Measurements from ENCODE around the gene CIITA. TPM values are rescaled to one million over a fixed set of nuclear protein-coding genes. Genes with fewer than 3 reads are reported as not detected.

Gene CIITA
- total and polyA plus RNA-seq, 9 of the 15 experiments (the other 6 are each of a cell fraction or from before 2014, with no cell fraction given): 0.01 to 0.20 (median 0.11) TPM; not detected in 4

DNA sequence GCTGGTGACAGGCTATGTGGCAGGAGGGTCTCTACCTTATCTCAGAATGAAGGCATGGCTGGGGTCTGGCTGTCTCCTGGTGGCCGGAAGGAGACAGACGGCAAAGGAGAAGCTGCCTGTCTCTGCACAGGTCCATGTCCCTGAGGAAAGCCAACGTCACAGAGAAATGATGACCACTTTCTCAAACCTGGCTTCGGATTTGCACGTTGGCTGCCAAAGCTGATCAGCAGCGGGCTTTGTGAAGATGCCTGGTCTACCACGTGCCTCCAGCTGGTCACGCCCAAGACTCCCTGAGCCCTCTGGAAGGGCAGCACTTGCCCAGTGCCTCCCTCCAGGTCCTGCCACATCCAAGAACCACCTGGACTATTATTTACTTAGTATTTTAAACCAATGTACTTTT, 56.9 kb downstream of the CIITA start:
- Histone ChIP-seq H3K9me1 (ENCODE audit: control insufficient read depth, insufficient read depth, low read length) (peaks cover 5% of the 10 kb centered on the region), H3K9ac (ENCODE audit: insufficient read depth in 1 of 2, low read depth in 2 of 2, low read length in 2 of 2) (no peak overlapping the region), H4K20me1 (replicated peaks; ENCODE audit: control insufficient read depth, insufficient read depth, low read length) (peaks cover 40% of the 10 kb centered on the region), H3K27ac (ENCODE audit: extremely low read depth, low read depth, low read length) (no peak overlapping the region), H3K4me2 (ENCODE audit: insufficient read depth, low read length) (no peak overlapping the region), H3K27me3 (ENCODE audit: control insufficient read depth in 2 of 2, insufficient read depth in 2 of 2, low read length in 2 of 2) (no peaks in the 10 kb centered on the region), H3K79me2 (ENCODE audit: control insufficient read depth, insufficient read depth, low read length) (peaks cover 30% of the 10 kb centered on the region; the same call in 2 of the 3 replicates), H3K36me3 (ENCODE audit: control insufficient read depth, insufficient read depth, low read length) (peaks cover 48% of the 10 kb centered on the region), H3K4me1 (replicated peaks in 1 of 2; ENCODE audit: control insufficient read depth in 2 of 2, insufficient read depth in 2 of 2, low read length in 2 of 2) (peaks cover 0 to 15% of the 10 kb centered on the region in 2 experiments; a peak in 3 of 5 replicates), H3K4me3 (no peak overlapping the region), H3K9me3 (replicated peaks; ENCODE audit: control insufficient read depth, insufficient read depth, low read depth, low read length) (no peaks in the 10 kb centered on the region), H2AFZ (ENCODE audit: low read depth, low read length) (no peak overlapping the region)
- WGBS (ENCODE audit: insufficient coverage, low coverage, missing lambda C conversion rate): 87% methylated on average over 8 of the region's 8 CpGs
- FAIRE-seq: no peak
- intact Hi-C loops (cut with micrococcal nuclease) (no loop called here), in situ Hi-C loops (cut with MboI) (loop anchor here (10.0 kb wide), 1 partner anchor 679 kb away; no protein-coding TSS in a partner anchor)
- BruUV-seq (replicated peaks): no TSS peak
- no peak for TF ChIP-seq TFAM (CRISPR knock-in tag; conservative IDR thresholded peaks at IDR 0.05)
- TF ChIP-seq FOXK2 (conservative IDR thresholded peaks at IDR 0.05 in 1 of 2, IDR thresholded peaks at IDR 0.05 in 1 of 2; ENCODE audit: low read depth in 2 of 2): no peak
- no peak for TF ChIP-seq ZBED1 (IDR thresholded peaks at IDR 0.05)
- TF ChIP-seq, protein P1, sequence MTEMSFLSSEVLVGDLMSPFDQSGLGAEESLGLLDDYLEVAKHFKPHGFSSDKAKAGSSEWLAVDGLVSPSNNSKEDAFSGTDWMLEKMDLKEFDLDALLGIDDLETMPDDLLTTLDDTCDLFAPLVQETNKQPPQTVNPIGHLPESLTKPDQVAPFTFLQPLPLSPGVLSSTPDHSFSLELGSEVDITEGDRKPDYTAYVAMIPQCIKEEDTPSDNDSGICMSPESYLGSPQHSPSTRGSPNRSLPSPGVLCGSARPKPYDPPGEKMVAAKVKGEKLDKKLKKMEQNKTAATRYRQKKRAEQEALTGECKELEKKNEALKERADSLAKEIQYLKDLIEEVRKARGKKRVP (CRISPR knock-in tag; IDR thresholded peaks at IDR 0.05): no peak
- no peak for TF ChIP-seq GATAD2A (IDR thresholded peaks at IDR 0.05)
- no peak for TF ChIP-seq MXD1 (CRISPR knock-in tag; IDR thresholded peaks at IDR 0.05; ENCODE audit: borderline replicate concordance, poor library complexity, severe bottlenecking)
- TF ChIP-seq CBX8 (IDR thresholded peaks at IDR 0.05; ENCODE audit: borderline replicate concordance, extremely low read depth, low read depth, low read length, poor library complexity, severe bottlenecking): no peak
- TF ChIP-seq SIN3A (IDR thresholded peaks at IDR 0.05; ENCODE audit: borderline replicate concordance in 2 of 2, control insufficient read depth in 1 of 2, low read depth in 2 of 2, low read length in 2 of 2): no peak
- TF ChIP-seq NFIX (CRISPR knock-in tag; IDR thresholded peaks at IDR 0.05; ENCODE audit: low read depth): no peak
- no peak for TF ChIP-seq TRIM28 (IDR thresholded peaks at IDR 0.05)
- no peak for TF ChIP-seq ZBTB8A (IDR thresholded peaks at IDR 0.05; ENCODE audit: partially characterized antibody)
- ATAC-seq: no peak
- POLR2A ChIA-PET: interaction anchor here (0.5 kb wide), 1 partner anchor 8 kb away, joined by 3 read pairs; the partner anchor contains the start of gene DEXI
- CTCF ChIA-PET (ENCODE audit: low intra/inter-chr PET ratio): no interaction called here
- no peak for DNase-seq (ENCODE audit: extremely low read depth in 1 of 4, low spot score in 3 of 4)
